GM12878 (cell line): Measurements from ENCODE around the gene VSTM2L. TPM values are rescaled to one million over a fixed set of nuclear protein-coding genes. Genes with fewer than 3 reads are reported as not detected.

Experiments
- ATAC-seq: fragments of 200-7000 bp; cut with Tn5 transposase; 3 replicates; pipeline ENCODE4 v1.9.1; 2020; ENCODE audit warnings: mild to moderate bottlenecking, moderate library complexity
- BruUV-seq: library from RNA; stranded (reverse); fragments of 400-500 nt; replicated peaks from 2 replicates; lab custom pipeline; 2021; lab: Mats Ljungman, UMichigan
- CTCF ChIA-PET: fragments of 300-600 bp; sonication (Branson Sonifier 250); formaldehyde crosslinking; extraction: SDS; loops from one replicate; lab custom pipeline; 2021; ENCODE audit warnings: inconsistent platforms; lab: Yijun Ruan, JAX
- POLR2A ChIA-PET: fragments of 350-600 bp; formaldehyde crosslinking; extraction: SDS; loops from one replicate; lab custom pipeline; 2021; ENCODE audit warnings: inconsistent platforms; lab: Charles Lee
- RAD21 ChIA-PET: fragments of 300-600 bp; sonication (Branson Sonifier 250); formaldehyde crosslinking; loops from one replicate; lab custom pipeline; 2023; ENCODE audit warnings: antibody characterized with exemption; ENCODE audit not compliant: unreplicated experiment; lab: Charles Lee
- SMC1A ChIA-PET: fragments of 300-600 bp; sonication (Branson Sonifier 250); formaldehyde crosslinking; loops from one replicate; lab custom pipeline; 2023; ENCODE audit not compliant: unreplicated experiment, uncharacterized antibody; lab: Charles Lee
- DNase-seq: peaks from one replicate; pipeline ENCODE4 v3.0.0-alpha.2; 2011; ENCODE audit warnings: low read depth, low spot score
- FAIRE-seq: peaks from 3 replicates; lab custom pipeline; 2011; peaks lifted over from hg19 to GRCh38; lab: Jason Lieb, UNC
- H2AFZ ChIP-seq: 2 replicates; pipeline ENCODE4 v1.6.0; 2011; ENCODE audit warnings: low read depth, low read length, control low read depth; ENCODE audit not compliant: control insufficient read depth
- H3K27ac ChIP-seq: 2 replicates; pipeline ENCODE4 v1.5.1; 2011; ENCODE audit warnings: control low read depth; ENCODE audit not compliant: control insufficient read depth, insufficient read depth
- H3K27me3 ChIP-seq, 2 experiments: replicated peaks in 1 of 2; 2 replicates each; pipeline versions ENCODE4 v1.6.0 to v1.6.1; 2011; ENCODE audit warnings: low read length in 1 of 2; ENCODE audit not compliant: control insufficient read depth in 2 of 2, insufficient read depth in 2 of 2
- H3K36me3 ChIP-seq, 2 experiments: 2 replicates each; pipeline ENCODE4 v1.5.1; 2011; ENCODE audit warnings: low read length in 1 of 2; ENCODE audit not compliant: control insufficient read depth in 2 of 2, insufficient read depth in 2 of 2
- H3K4me1 ChIP-seq: 2 replicates; pipeline ENCODE4 v1.6.1; 2011; ENCODE audit warnings: mild to moderate bottlenecking, low read length, moderate library complexity, mixed read lengths; ENCODE audit not compliant: control insufficient read depth, insufficient read depth
- H3K4me2 ChIP-seq: 2 replicates; pipeline ENCODE4 v1.6.0; 2011; ENCODE audit warnings: control low read depth; ENCODE audit not compliant: control insufficient read depth, insufficient read depth
- H3K4me3 ChIP-seq: fragments of 200-600 bp; sonication (generic); 2 replicates; pipeline ENCODE4 v1.5.1; 2016
- H3K79me2 ChIP-seq: 2 replicates; pipeline ENCODE4 v1.6.0; 2011; ENCODE audit warnings: low read length; ENCODE audit not compliant: control insufficient read depth, insufficient read depth
- H3K9ac ChIP-seq: 2 replicates; pipeline ENCODE4 v1.8.0; 2011; ENCODE audit warnings: low read length, control low read depth, mixed read lengths; ENCODE audit not compliant: control insufficient read depth, insufficient read depth
- H3K9me3 ChIP-seq: replicated peaks from 3 replicates; pipeline ENCODE4 v1.5.1; 2011; ENCODE audit warnings: mild to moderate bottlenecking, low read length; ENCODE audit not compliant: control insufficient read depth, insufficient read depth
- H4K20me1 ChIP-seq: 2 replicates; pipeline ENCODE4 v1.6.0; 2011; ENCODE audit not compliant: control insufficient read depth, insufficient read depth
- BCL11A ChIP-seq: IDR thresholded peaks from 2 replicates; pipeline ENCODE4 v1.6.1; 2011; ENCODE audit warnings: low read depth, low read length
- CBX3 ChIP-seq: fragments of 200-600 bp; sonication (generic); IDR thresholded peaks from 2 replicates; pipeline ENCODE4 v1.6.1; 2016; ENCODE audit warnings: low read depth, borderline replicate concordance
- CHD4 ChIP-seq: fragments of 200-600 bp; sonication (generic); IDR thresholded peaks from 2 replicates; pipeline ENCODE4 v1.6.1; 2016; ENCODE audit warnings: mild to moderate bottlenecking
- CTCF ChIP-seq, 3 experiments: IDR thresholded peaks in 2 of 3; conservative IDR thresholded peaks in 1 of 3; 2 replicates each; pipeline ENCODE4 v1.5.1; 2011; ENCODE audit warnings: low read depth in 3 of 3, low read length in 3 of 3, mild to moderate bottlenecking in 3 of 3, control low read depth in 2 of 3, moderate library complexity in 2 of 3, inconsistent platforms in 1 of 3, mixed read lengths in 1 of 3; ENCODE audit not compliant: control insufficient read depth in 2 of 3, insufficient read depth in 1 of 3; ENCODE audit errors: extremely low read depth in 1 of 3
- FOS ChIP-seq: IDR thresholded peaks from 3 replicates; pipeline ENCODE4 v1.6.1; 2011; ENCODE audit warnings: borderline replicate concordance; ENCODE audit not compliant: insufficient read length; ENCODE audit errors: extremely low read depth
- HCFC1 ChIP-seq: fragments of 150-350 bp; IDR thresholded peaks from 2 replicates; pipeline ENCODE4 v1.6.1; 2014; ENCODE audit warnings: low read length
- KDM1A ChIP-seq: fragments of 200-600 bp; sonication (generic); IDR thresholded peaks from 2 replicates; pipeline ENCODE4 v1.6.1; 2016; ENCODE audit warnings: borderline replicate concordance
- MEF2A ChIP-seq: IDR thresholded peaks from 2 replicates; pipeline ENCODE4 v1.6.1; 2011; ENCODE audit warnings: low read depth, mild to moderate bottlenecking, low read length, moderate library complexity; ENCODE audit not compliant: insufficient read depth
- RAD21 ChIP-seq: IDR thresholded peaks from 2 replicates; pipeline ENCODE4 v1.6.1; 2011; ENCODE audit warnings: mild to moderate bottlenecking, low read depth, low read length, moderate library complexity; ENCODE audit not compliant: insufficient read depth
- SMARCA5 ChIP-seq: fragments of 450-650 bp; IDR thresholded peaks from 2 replicates; pipeline ENCODE4 v1.6.1; 2017; ENCODE audit warnings: mild to moderate bottlenecking
- ZNF622 ChIP-seq: fragments of 450-650 bp; IDR thresholded peaks from 2 replicates; pipeline ENCODE4 v1.6.1; 2017; ENCODE audit warnings: mild to moderate bottlenecking, inconsistent platforms
- WGBS: methylation state at CpG from one replicate; pipeline ENCODE4 v1.1.6; 2016; ENCODE audit warnings: low lambda C conversion rate; ENCODE audit not compliant: insufficient replicate concordance, insufficient coverage; ENCODE audit errors: missing lambda C conversion rate; 5-methylcytosine and 5-hydroxymethylcytosine counted together
- in situ Hi-C: fragments of 300-500 bp; cut with MboI; formaldehyde crosslinking; loops from 9 replicates; pipeline ENCODE4 v1.14.3; 2018; ENCODE audit warnings: mixed read lengths
- intact Hi-C: fragments of 100-400 bp; cut with micrococcal nuclease; formaldehyde crosslinking; loops from one replicate; pipeline ENCODE4 v1.14.2; 2022; ENCODE audit not compliant: unreplicated experiment
- polyA plus RNA-seq, 11 experiments: library from polyadenylated mRNA; depleted of rRNA in 4 of 11; unstranded in 6 of 11; stranded (reverse) in 5 of 11; fragments of >200 nt; fragmentation: Nextera tagmentation in 4 of 11; fragmentation: Illumina TruSeq in 1 of 11; extraction: Ambion mirVana in 4 of 11; extraction: Trizol in 1 of 11; gene quantifications; 1 replicate in 1 of 11; 2 replicates in 10 of 11; pipeline versions ENCODE4 v1.2.1 to v1.2.3, GENCODE V29; 2011 to 2016; ENCODE audit warnings: inconsistent platforms in 2 of 11, missing spikeins in 2 of 11, low read depth in 1 of 11
- total RNA-seq, 4 experiments: library from RNA; depleted of rRNA in 3 of 4; stranded (reverse); fragments of >200 nt in 3 of 4; fragmentation: Illumina TruSeq in 1 of 4; extraction: Trizol in 1 of 4; gene quantifications; 2 replicates each; pipeline versions ENCODE4 v1.2.1 to v1.2.3, GENCODE V29; 2013 to 2021
- TF ChIP-seq, protein P1 (sequence below): fragments of 450-650 bp; formaldehyde crosslinking; IDR thresholded peaks from 2 replicates; pipeline ENCODE4 v1.4.0; 2022; ENCODE audit warnings: mild to moderate bottlenecking, moderate library complexity
- TF ChIP-seq, protein P2 (sequence below): fragments of 450-650 bp; IDR thresholded peaks from 2 replicates; pipeline ENCODE4 v1.6.1; 2014; ENCODE audit warnings: mild to moderate bottlenecking

The VSTM2L gene
- total and polyA plus RNA-seq, 10 of the 15 experiments (the other 5 are each of a cell fraction or from before 2014, with no cell fraction given) = 0.05 to 1.5 (median 0.63) TPM; not detected in 2

GRCh38 chr20:37932919-37933318, 30.0 kb downstream of the VSTM2L start (continued):
- no peak for TF ChIP-seq CBX3
- TF ChIP-seq CTCF (IDR thresholded peaks at IDR 0.05 in 2 of 3, conservative IDR thresholded peaks at IDR 0.05 in 1 of 3; ENCODE audit: control insufficient read depth in 2 of 3, extremely low read depth in 1 of 3, insufficient read depth in 1 of 3, low read depth in 3 of 3, low read length in 3 of 3) = no peak
- no peak for TF ChIP-seq HCFC1
- no peak for TF ChIP-seq BCL11A

GRCh38 chr20:37933786-37934633, 31.1 kb downstream of the VSTM2L start:
- ChIA-PET RAD21 (no interaction called here), CTCF (no interaction called here), POLR2A (no interaction called here), SMC1A (interaction anchor here (1.4 kb wide), 1 partner anchor 58 kb away, joined by 4 read pairs; no protein-coding TSS in a partner anchor)
- no peak for FAIRE-seq
- H3K9me3 ChIP-seq = no peaks in the 10 kb centered on the region
- H4K20me1 ChIP-seq = no peaks in the 10 kb centered on the region
- no peak overlapping the region for H3K27ac ChIP-seq
- no TSS peak for BruUV-seq
- whole genome bisulfite sequencing = 52% methylated on average over 15 of the region's 15 CpGs
- H3K4me2 ChIP-seq = no peak overlapping the region
- no peak overlapping the region for H3K4me3 ChIP-seq
- no peak for DNase-seq
- no peak overlapping the region for H2AFZ ChIP-seq
- ATAC-seq = no peak
- intact Hi-C loops = no loop called here
- H3K36me3 ChIP-seq = no peaks in the 10 kb centered on the region
- H3K27me3 ChIP-seq = peaks cover 0 to 1% of the 10 kb centered on the region in 2 experiments; a peak in 1 of 4 replicates
- H3K9ac ChIP-seq = no peak overlapping the region
- in situ Hi-C loops = no loop called here
- H3K79me2 ChIP-seq = no peaks in the 10 kb centered on the region
- no peaks in the 10 kb centered on the region for H3K4me1 ChIP-seq
- TF ChIP-seq, protein P1, sequence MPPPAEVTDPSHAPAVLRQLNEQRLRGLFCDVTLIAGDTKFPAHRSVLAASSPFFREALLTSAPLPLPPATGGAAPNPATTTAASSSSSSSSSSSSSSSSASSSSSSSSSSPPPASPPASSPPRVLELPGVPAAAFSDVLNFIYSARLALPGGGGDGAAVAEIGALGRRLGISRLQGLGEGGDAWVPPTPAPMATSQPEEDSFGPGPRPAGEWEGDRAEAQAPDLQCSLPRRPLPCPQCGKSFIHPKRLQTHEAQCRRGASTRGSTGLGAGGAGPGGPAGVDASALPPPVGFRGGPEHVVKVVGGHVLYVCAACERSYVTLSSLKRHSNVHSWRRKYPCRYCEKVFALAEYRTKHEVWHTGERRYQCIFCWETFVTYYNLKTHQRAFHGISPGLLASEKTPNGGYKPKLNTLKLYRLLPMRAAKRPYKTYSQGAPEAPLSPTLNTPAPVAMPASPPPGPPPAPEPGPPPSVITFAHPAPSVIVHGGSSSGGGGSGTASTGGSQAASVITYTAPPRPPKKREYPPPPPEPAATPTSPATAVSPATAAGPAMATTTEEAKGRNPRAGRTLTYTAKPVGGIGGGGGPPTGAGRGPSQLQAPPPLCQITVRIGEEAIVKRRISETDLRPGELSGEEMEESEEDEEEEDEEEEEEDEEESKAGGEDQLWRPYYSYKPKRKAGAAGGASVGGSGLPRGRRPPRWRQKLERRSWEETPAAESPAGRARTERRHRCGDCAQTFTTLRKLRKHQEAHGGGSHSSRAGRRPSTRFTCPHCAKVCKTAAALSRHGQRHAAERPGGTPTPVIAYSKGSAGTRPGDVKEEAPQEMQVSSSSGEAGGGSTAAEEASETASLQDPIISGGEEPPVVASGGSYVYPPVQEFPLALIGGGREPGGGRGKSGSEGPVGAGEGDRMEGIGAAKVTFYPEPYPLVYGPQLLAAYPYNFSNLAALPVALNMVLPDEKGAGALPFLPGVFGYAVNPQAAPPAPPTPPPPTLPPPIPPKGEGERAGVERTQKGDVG (CRISPR knock-in tag) = no peak
- no peak for TF ChIP-seq KDM1A
- no peak for TF ChIP-seq CHD4
- TF ChIP-seq FOS = no peak
- TF ChIP-seq RAD21 = no peak
- TF ChIP-seq SMARCA5 = no peak
- no peak for TF ChIP-seq MEF2A
- TF ChIP-seq, protein P2, sequence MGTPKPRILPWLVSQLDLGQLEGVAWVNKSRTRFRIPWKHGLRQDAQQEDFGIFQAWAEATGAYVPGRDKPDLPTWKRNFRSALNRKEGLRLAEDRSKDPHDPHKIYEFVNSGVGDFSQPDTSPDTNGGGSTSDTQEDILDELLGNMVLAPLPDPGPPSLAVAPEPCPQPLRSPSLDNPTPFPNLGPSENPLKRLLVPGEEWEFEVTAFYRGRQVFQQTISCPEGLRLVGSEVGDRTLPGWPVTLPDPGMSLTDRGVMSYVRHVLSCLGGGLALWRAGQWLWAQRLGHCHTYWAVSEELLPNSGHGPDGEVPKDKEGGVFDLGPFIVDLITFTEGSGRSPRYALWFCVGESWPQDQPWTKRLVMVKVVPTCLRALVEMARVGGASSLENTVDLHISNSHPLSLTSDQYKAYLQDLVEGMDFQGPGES = no peak
- TF ChIP-seq ZNF622 = no peak
